NCI-H524 (cell line): ENCODE data around the gene N4BP2L2.

Experiments
- DNase-seq, 2 experiments: peaks; one replicate each; lab custom pipeline; 2025; lab: John Stamatoyannopoulos, UW

N4BP2L2 gene

DNA sequence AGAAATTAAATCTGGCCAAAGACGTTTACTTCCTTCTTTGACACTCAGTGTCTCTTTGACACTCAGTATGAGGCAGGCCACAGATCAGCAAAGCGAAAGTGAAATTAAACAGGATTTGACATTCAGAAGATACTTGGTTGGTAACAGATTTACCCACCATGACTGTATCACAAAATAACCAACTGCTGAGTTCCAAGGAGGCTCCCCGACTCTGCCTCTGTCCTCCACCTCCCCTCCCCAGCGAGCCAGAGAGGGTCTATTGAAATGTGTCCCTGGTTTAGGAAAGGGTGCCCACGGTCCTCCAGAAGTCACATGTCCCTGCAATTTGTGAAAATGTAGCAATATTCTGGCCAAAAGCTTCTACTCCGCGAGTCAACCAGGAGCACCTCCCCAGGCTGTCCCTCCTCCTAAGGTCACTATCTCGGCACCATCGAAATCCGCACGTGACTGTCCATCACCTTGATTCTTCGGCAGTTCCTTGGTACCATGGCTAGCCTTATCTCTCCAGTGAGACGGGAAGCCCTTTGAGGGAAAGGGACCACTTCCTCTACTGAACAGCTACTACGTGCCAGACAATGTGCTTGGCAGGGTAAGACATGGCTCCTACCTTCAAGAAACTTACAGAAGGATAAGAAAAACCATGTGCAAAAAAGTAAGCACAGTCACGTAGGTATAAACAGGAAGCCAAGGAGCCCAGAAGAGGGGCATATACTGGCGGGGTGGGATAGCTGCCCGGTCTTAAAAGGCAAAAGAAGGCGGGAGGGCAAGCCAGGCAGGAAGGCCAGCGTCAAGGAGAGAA, 112.2 kb downstream of the N4BP2L2 start:
- no peak for DNase-seq

DNA sequence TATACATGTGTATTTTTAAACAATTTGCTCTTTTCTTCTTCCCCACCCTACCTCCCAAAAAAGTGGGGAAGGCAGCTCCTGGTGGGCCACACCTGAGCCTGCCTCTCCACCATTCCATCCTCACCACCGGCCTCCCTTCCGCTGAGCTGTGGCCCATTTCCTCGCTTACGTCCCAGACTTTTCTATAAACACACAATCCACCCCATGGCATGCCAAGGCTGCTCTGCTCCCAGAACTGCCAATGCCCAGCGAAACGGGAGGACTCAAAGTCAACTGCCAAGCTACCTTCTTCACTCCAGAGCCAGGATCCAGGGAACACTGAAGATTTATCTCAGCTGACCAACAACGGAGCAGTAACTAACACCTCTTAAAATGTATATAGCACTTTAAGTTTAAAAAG, 113.4 kb downstream of the N4BP2L2 start:
- no peak for DNase-seq

- DNase-seq = no peak
Observed at GRCh38 chr13:32423592-32423991, 115.0 kb downstream of the N4BP2L2 start.

DNA sequence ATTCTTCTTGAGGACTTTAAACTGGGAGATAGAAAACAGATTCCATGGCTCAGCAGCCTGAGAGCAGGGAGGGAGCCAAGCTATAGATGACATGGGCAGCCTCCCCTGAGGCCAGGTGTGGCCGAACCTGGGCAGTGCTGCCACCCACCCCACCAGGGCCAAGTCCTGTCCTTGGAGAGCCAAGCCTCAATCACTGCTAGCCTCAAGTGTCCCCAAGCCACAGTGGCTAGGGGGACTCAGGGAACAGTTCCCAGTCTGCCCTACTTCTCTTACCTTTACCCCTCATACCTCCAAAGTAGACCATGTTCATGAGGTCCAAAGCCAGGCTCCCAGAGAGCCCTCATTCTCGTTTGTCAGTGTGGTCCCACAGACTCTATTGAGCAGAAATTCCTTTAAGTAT, 118.7 kb downstream of the N4BP2L2 start:
- DNase-seq = no peak

- no peak for DNase-seq
Observed at GRCh38 chr13:32417995-32418394, 120.6 kb downstream of the N4BP2L2 start.

- peak in 1 of 2 experiments; percentile 38 for DNase-seq
Observed at GRCh38 chr13:32415019-32415418, 123.6 kb downstream of the N4BP2L2 start.

DNA sequence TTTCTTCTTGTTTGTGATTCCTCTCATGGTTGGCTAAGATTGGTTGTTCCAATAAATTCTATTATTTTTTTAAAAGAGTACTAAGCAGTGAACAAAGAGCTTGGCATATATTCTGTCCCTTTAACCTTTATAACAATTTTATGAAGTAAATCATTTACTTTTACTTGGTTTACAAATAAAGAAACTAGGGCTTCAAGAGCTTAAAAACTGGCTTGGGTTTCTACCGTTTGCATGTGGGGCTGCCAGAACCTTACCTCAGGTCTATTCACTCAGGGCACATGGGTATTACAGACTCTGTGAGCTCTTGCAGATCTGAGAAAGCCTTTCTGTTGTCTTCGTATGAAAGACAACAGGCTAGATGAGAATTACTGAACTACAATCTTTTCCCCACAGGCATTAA, 124.0 kb downstream of the N4BP2L2 start:
- no peak for DNase-seq

GRCh38 chr13:32413284-32413683, 125.3 kb downstream of the N4BP2L2 start:
- no peak for DNase-seq

- no peak for DNase-seq
Observed at GRCh38 chr13:32409561-32410421, 128.8 kb downstream of the N4BP2L2 start.

DNA sequence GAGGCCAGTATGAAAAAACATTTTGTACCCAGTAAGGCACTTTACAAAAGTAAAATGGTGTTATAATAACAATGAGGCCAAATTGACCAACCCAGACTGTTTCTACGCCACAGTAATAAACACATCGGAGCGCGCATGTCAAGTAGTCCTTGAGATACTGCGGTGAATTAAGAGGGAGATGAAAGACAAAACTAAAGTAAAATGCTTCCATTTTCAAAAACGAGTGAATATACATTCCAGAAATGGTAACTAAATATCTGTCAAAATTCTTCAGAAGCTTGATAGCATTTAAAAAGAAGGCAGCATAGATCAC, 129.6 kb downstream of the N4BP2L2 start:
- no peak for DNase-seq

DNA sequence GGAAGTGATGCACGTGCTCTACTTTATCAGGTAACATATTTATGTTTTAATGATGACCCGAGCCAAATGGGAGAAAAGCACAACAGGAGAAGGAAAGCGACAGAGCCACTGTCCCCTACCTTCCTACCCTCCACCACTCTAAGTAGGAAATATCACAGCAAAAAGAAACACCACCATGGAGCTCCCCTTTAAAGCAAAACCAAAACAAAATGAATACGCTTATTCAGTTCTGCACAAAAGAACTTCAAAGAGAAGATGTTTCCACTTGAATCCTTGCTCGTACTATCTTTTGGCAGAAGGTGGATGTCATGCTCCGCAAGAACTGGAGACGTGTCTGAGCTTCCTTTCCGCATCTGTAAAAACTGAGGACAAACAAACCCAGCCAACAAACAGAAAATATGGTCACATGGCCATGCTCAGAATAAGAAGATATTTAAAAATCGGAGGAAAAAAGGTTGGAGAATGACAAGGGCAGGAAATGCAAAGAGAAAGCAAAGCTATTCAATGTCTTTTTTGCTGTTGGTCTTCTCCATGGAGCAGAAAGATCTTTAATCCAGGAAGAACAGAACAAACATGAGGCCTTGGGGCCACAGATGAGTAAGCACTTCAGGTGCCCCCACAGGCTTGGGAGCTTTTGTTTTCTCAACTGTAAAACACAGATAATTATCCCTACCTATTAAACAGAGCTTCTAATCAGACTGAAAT, 130.1 kb downstream of the N4BP2L2 start:
- DNase-seq = no peak

GRCh38 chr13:32407854-32408253, 130.7 kb downstream of the N4BP2L2 start:
- no peak for DNase-seq

DNA sequence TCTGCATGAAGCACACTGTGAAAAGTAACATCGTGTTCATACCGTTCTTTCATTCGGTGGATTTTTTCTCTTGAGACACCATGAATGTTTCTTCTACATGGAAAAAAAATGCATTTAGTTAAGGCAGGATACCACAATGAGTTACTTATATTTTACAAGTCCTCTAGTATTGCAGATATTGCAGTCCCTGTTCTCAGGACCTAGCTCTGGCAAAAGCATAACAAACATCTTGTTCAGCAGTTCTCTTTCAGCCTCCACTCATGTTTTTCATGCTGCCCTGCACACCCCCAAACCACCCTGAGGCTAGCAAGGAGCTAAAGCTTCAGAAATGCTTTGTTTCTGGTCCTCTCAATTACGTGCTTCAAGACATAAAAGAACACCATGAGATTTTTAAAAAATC, 135.5 kb downstream of the N4BP2L2 start:
- no peak for DNase-seq

GRCh38 chr13:32391101-32391619, 147.4 kb downstream of the N4BP2L2 start:
- no peak for DNase-seq

DNA sequence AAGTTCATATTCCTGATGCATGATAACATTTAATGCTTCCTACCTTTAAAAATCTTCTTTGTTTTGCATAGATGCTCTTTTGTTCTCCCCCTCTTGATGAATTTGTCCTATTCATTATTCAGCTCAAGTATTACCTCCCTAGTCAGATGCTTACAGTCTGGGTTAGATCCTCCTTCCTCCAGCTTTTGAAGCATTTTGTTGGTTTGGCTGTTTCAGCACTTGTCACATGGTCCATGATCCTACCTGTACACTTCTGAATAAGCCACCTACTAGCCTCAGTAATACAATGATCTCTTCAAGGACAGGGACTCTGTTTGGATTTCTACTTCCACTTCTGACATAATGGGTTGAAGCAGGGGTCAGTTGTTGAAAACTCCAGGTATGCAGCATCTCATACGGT, 148.1 kb downstream of the N4BP2L2 start:
- no peak for DNase-seq

GRCh38 chr13:32390048-32390447, 148.5 kb downstream of the N4BP2L2 start:
- no peak for DNase-seq

- no peak for DNase-seq
Observed at GRCh38 chr13:32385410-32385809, 153.2 kb downstream of the N4BP2L2 start.

DNA sequence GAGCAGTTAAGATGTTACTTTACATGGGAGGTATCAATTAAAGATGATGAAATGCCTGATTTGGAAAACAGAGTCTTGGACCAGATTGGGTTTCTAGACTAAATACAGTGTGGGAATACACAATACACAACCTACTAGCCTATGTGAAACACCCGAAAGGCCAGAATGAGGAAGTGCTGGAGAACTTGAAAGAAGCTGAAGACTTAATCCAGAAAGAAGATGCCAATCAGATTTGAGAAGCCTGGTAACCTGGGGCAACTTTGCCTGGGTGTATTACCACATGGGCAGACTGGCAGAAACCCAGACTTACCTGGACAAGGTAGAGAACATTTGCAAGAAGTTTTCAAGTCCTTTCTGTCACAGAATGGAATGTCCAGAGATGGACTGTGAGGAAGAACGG, 153.9 kb downstream of the N4BP2L2 start:
- no peak for DNase-seq

- no peak for DNase-seq
Observed at GRCh38 chr13:32383836-32384618, 154.6 kb downstream of the N4BP2L2 start.
